Measurements from ENCODE around the gene TEX38.

DNA sequence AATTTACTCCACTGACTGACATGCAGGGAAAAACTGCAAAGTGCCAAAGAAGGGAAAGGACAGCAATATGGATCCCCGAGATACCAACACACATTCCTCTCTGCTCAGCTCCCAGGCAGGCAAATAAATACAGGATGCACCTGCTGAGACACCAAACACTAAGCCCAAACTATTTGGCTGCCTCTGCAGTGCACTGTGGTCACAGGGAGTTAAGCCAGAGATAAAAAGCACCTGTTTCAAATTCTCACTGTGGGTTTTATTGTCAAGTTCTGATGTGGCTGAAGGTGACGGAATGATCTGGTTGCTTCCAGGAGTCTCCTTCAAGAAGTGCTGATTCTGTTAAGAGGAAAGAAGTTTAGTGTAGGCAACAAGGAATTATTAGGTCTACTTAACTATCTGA lies 17.7 kb downstream of the TEX38 start:
- TF ChIP-seq NFXL1 (IDR thresholded peaks at IDR 0.05; ENCODE audit: borderline replicate concordance): no peak
- no peak for TF ChIP-seq GABPA (IDR thresholded peaks at IDR 0.05; ENCODE audit: low read depth)
- TF ChIP-seq EP300 (IDR thresholded peaks at IDR 0.05; ENCODE audit: borderline replicate concordance in 1 of 2, control insufficient read depth in 1 of 2, low read depth in 2 of 2, low read length in 2 of 2): no peak
- TF ChIP-seq POLR2A (IDR thresholded peaks at IDR 0.05; ENCODE audit: low read depth, low read length): no peak
- TF ChIP-seq CHD1 (IDR thresholded peaks at IDR 0.05; ENCODE audit: low read depth, low read length): no peak
- TF ChIP-seq, protein P1, sequence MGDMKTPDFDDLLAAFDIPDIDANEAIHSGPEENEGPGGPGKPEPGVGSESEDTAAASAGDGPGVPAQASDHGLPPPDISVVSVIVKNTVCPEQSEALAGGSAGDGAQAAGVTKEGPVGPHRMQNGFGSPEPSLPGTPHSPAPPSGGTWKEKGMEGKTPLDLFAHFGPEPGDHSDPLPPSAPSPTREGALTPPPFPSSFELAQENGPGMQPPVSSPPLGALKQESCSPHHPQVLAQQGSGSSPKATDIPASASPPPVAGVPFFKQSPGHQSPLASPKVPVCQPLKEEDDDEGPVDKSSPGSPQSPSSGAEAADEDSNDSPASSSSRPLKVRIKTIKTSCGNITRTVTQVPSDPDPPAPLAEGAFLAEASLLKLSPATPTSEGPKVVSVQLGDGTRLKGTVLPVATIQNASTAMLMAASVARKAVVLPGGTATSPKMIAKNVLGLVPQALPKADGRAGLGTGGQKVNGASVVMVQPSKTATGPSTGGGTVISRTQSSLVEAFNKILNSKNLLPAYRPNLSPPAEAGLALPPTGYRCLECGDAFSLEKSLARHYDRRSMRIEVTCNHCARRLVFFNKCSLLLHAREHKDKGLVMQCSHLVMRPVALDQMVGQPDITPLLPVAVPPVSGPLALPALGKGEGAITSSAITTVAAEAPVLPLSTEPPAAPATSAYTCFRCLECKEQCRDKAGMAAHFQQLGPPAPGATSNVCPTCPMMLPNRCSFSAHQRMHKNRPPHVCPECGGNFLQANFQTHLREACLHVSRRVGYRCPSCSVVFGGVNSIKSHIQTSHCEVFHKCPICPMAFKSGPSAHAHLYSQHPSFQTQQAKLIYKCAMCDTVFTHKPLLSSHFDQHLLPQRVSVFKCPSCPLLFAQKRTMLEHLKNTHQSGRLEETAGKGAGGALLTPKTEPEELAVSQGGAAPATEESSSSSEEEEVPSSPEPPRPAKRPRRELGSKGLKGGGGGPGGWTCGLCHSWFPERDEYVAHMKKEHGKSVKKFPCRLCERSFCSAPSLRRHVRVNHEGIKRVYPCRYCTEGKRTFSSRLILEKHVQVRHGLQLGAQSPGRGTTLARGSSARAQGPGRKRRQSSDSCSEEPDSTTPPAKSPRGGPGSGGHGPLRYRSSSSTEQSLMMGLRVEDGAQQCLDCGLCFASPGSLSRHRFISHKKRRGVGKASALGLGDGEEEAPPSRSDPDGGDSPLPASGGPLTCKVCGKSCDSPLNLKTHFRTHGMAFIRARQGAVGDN (IDR thresholded peaks at IDR 0.05): no peak
- no peak for TF ChIP-seq ZNF274 (IDR thresholded peaks at IDR 0.05; ENCODE audit: insufficient read depth, insufficient read length)
- TF ChIP-seq, protein P2, sequence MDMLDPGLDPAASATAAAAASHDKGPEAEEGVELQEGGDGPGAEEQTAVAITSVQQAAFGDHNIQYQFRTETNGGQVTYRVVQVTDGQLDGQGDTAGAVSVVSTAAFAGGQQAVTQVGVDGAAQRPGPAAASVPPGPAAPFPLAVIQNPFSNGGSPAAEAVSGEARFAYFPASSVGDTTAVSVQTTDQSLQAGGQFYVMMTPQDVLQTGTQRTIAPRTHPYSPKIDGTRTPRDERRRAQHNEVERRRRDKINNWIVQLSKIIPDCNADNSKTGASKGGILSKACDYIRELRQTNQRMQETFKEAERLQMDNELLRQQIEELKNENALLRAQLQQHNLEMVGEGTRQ (IDR thresholded peaks at IDR 0.05; ENCODE audit: borderline replicate concordance, low read depth, low read length): no peak

Data from GM12878 (cell line).